Midbrain (tissue), 1 donor: ENCODE measurements around the gene LGALS8.
"Not testable (repeated sequence)": the region's sequence is repeated elsewhere in the genome, so short reads cannot be mapped to it uniquely, and the experiment has no call there.

ENCODE experiments used
- DNase-seq: peaks from one replicate; lab custom pipeline; 2025; lab: John Stamatoyannopoulos, UW

The LGALS8 gene

GRCh38 chr1:236540813-236541465 lies 17.2 kb downstream of the LGALS8 start:
- no peak for DNase-seq

GRCh38 chr1:236541710-236542109 lies 17.9 kb downstream of the LGALS8 start:
- DNase-seq = no peak

GRCh38 chr1:236543065-236543669 lies 19.4 kb downstream of the LGALS8 start:
- no peak for DNase-seq

GRCh38 chr1:236545621-236546169 lies 21.9 kb downstream of the LGALS8 start:
- no peak for DNase-seq

- DNase-seq = no peak
Observed at GRCh38 chr1:236548452-236548851, 24.7 kb downstream of the LGALS8 start.

GRCh38 chr1:236550961-236551851 lies 27.4 kb downstream of the LGALS8 start:
- DNase-seq = no peak

- no peak for DNase-seq
Observed at GRCh38 chr1:236552096-236552495, 28.3 kb downstream of the LGALS8 start.

GRCh38 chr1:236552901-236553300 lies 29.1 kb downstream of the LGALS8 start:
- no peak for DNase-seq

GRCh38 chr1:236553370-236553769 lies 29.6 kb downstream of the LGALS8 start:
- no peak for DNase-seq

GRCh38 chr1:236556606-236557005 lies 32.8 kb downstream of the LGALS8 start:
- DNase-seq = no peak

GRCh38 chr1:236558081-236558480 lies 34.3 kb downstream of the LGALS8 start:
- DNase-seq = no peak

GRCh38 chr1:236558846-236559245 lies 35.1 kb downstream of the LGALS8 start:
- DNase-seq = no peak

GRCh38 chr1:236560213-236560771 lies 36.5 kb downstream of the LGALS8 start:
- no peak for DNase-seq

- no peak for DNase-seq
Observed at GRCh38 chr1:236561976-236562375, 38.2 kb downstream of the LGALS8 start.

- no peak for DNase-seq
Observed at GRCh38 chr1:236565530-236565929, 41.7 kb downstream of the LGALS8 start.

GRCh38 chr1:236568285-236568894 lies 44.6 kb downstream of the LGALS8 start:
- DNase-seq = no peak

GRCh38 chr1:236575523-236575922 lies 51.7 kb downstream of the LGALS8 start:
- peak; percentile 30 for DNase-seq

- no peak for DNase-seq
Observed at GRCh38 chr1:236576004-236576403, 52.2 kb downstream of the LGALS8 start.

- not testable (repeated sequence) for DNase-seq
Observed at GRCh38 chr1:236577041-236577440, 53.3 kb downstream of the LGALS8 start.

- DNase-seq = no peak
Observed at GRCh38 chr1:236578661-236579060, 54.9 kb downstream of the LGALS8 start.

- not testable (repeated sequence) for DNase-seq
Observed at GRCh38 chr1:236580404-236580803, 56.6 kb downstream of the LGALS8 start.

- no peak for DNase-seq
Observed at GRCh38 chr1:236581528-236581927, 57.7 kb downstream of the LGALS8 start.
